Bronchial epithelial cell (primary cell): ENCODE data around the gene ELOVL6. TPM values are rescaled to one million over a fixed set of nuclear protein-coding genes. Genes with fewer than 3 reads are reported as not detected.

Source experiments
- DNase-seq: peaks from one replicate; pipeline ENCODE4 v3.0.0-alpha.2; 2010; ENCODE audit warnings: low read depth
- FAIRE-seq: peaks from 2 replicates; lab custom pipeline; 2011; peaks lifted over from hg19 to GRCh38; lab: Jason Lieb, UNC
- H3K27me3 ChIP-seq: 2 replicates; pipeline ENCODE4 v1.5.1; 2011; ENCODE audit warnings: low read length; ENCODE audit not compliant: control insufficient read depth, insufficient read depth
- H3K36me3 ChIP-seq: 2 replicates; pipeline ENCODE4 v1.5.1; 2011; ENCODE audit warnings: low read length; ENCODE audit not compliant: control insufficient read depth, insufficient read depth
- H3K4me3 ChIP-seq: 2 replicates; pipeline ENCODE4 v1.5.1; 2011; ENCODE audit warnings: mild to moderate bottlenecking, low read depth, low read length, control low read depth
- total RNA-seq: library from RNA; depleted of rRNA; stranded (reverse); fragments of >200 nt; gene quantifications from 2 replicates; pipeline ENCODE4 v1.2.1, GENCODE V29; 2014
- TF ChIP-seq, protein P1 (sequence below): IDR thresholded peaks from 2 replicates; pipeline ENCODE4 v1.5.1; 2011; ENCODE audit warnings: mild to moderate bottlenecking, moderate library complexity, low read length, control low read depth, inconsistent platforms; ENCODE audit not compliant: insufficient read depth, severe bottlenecking

The ELOVL6 gene
- total RNA-seq, 1 donor from 2014 or later: 6.8 TPM

DNA sequence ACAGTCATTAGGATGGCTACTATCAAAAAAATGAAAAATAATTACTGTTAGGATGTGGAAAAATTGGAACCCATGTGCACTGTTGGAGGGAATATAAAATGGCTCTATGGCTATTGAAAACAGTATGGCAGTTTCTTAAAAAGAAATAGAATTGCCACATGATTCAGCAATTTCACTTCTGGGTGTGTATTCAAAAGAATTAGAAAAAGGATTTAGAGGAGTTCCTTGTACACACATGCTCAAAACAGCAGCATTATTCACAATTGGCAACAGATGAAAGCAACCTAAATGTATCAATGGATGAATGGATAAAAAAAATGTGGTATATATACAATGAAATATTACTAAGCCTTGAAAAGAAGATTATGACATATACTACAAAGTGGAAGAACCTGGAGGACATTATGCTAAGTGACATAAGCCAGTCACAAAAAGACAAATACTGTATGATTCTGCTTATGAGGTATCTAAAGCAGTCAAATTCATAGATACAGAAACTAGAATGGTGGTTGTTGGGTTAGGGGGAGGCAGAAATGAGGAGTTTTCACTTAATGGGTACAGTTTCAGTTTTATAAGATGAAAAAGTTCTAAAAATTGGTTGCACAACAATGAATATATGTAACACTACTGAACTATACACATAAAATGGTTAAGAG lies 123.2 kb downstream of the ELOVL6 start:
- no peak overlapping the region for H3K4me3 ChIP-seq
- TF ChIP-seq, protein P1, sequence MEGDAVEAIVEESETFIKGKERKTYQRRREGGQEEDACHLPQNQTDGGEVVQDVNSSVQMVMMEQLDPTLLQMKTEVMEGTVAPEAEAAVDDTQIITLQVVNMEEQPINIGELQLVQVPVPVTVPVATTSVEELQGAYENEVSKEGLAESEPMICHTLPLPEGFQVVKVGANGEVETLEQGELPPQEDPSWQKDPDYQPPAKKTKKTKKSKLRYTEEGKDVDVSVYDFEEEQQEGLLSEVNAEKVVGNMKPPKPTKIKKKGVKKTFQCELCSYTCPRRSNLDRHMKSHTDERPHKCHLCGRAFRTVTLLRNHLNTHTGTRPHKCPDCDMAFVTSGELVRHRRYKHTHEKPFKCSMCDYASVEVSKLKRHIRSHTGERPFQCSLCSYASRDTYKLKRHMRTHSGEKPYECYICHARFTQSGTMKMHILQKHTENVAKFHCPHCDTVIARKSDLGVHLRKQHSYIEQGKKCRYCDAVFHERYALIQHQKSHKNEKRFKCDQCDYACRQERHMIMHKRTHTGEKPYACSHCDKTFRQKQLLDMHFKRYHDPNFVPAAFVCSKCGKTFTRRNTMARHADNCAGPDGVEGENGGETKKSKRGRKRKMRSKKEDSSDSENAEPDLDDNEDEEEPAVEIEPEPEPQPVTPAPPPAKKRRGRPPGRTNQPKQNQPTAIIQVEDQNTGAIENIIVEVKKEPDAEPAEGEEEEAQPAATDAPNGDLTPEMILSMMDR: no peak
- no peaks in the 10 kb centered on the region for H3K36me3 ChIP-seq
- DNase-seq (no peak), FAIRE-seq (no peak)
- no peaks in the 10 kb centered on the region for H3K27me3 ChIP-seq

DNA sequence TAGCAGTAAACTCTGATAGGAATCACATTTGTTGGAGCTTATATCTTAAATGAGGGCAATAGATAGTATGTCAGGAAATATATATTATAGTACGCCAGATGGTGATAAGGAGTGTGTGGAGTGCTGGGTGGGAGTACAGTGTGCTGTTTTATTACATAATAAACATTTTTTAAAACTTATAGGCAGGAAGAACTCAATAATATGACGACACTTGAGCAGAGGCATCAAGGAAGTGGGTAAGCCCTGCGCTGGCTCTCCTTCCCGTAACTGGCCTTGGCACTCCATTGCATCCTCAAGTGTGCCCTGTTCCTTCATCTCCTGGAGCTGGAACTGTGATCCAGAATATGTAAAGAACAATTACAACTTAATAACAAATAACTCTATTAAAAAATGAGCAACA lies 123.8 kb downstream of the ELOVL6 start:
- TF ChIP-seq, protein P1: no peak
- H3K4me3 ChIP-seq: no peak overlapping the region
- DNase-seq: no peak
- FAIRE-seq: no peak
- H3K27me3 ChIP-seq: no peaks in the 10 kb centered on the region
- no peaks in the 10 kb centered on the region for H3K36me3 ChIP-seq

DNA sequence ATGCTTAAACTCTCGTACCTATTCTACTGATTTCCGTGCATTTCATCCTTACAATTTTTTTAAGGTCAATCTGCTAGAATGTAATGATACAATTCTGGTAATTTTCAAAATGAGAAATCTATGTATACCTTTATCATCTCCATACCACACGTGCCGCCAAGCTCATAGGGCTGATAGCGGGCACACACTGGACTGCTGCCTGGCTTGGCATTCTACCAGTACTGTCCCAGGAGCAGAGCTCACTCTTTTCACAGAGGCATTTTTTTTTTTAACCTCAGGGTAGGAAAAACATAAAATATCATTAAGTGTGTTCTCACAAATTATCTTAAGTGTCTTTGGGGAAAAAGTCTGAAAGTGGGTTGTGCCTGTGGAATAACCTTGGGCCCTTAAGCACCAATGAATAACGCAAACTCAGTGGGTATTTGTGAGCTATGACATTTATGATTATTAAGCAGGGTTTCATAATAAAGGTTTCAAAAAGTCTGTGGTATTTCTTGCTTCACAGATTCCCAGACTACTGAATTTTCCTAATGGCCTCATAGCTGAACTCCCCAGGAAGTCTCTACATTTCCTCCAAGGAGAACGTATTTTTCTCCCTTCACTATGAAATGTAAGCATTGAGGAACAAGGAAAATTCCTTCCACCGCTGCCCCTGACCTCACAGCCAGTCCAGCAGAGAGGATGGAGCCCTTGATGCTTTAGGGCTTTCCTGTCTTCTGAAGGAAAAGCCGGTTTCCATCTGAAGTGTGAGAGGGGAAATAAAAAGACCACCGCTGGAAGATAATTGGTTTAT lies 125.2 kb downstream of the ELOVL6 start:
- FAIRE-seq: no peak
- DNase-seq: no peak
- H3K4me3 ChIP-seq: no peak overlapping the region
- H3K27me3 ChIP-seq: no peaks in the 10 kb centered on the region
- H3K36me3 ChIP-seq: no peaks in the 10 kb centered on the region
- TF ChIP-seq, protein P1: no peak

DNA sequence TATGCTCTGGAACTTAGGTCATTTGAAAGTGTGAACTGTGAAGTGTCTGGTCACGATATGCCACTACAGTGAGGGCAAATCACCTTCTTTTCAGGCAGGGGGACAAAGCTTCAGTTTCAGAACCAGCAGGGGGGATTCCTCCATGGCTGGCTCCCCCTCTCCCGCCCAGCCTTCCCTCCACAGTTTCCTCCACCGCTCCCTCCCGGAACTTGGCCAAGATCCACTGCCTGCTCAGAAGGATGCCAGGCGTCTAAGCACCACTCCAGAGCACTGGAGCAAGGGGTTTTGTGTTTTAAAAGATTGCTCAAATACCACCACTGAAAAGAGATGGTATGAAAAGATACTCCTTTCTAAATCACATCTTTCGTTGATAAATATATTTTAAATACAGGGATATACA lies 126.9 kb downstream of the ELOVL6 start:
- Histone ChIP-seq H3K27me3 (no peaks in the 10 kb centered on the region), H3K36me3 (no peaks in the 10 kb centered on the region), H3K4me3 (no peak overlapping the region)
- FAIRE-seq (no peak), DNase-seq (no peak)
- TF ChIP-seq, protein P1: no peak

DNA sequence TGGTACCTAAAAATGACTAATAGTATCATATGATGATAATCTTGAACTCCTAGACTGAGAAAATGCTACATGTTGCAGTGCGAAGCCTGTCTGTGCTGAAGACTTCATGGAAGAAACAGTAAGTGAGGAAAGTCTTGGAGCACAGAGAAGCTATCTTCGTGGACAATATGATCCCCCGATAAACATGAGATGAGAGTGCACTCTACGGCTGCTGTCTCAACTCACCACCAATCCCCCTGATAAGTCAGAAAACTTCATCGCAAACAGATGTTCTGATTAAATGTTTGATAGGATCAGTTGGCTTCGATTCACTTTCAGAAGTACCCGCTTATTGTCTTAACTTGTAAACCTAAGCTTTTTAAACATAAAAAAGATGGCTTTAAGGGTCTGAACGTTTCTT lies 130.2 kb downstream of the ELOVL6 start:
- TF ChIP-seq, protein P1: no peak
- FAIRE-seq (no peak), DNase-seq (no peak)
- H3K36me3 ChIP-seq: no peaks in the 10 kb centered on the region
- no peak overlapping the region for H3K4me3 ChIP-seq
- H3K27me3 ChIP-seq: no peaks in the 10 kb centered on the region

DNA sequence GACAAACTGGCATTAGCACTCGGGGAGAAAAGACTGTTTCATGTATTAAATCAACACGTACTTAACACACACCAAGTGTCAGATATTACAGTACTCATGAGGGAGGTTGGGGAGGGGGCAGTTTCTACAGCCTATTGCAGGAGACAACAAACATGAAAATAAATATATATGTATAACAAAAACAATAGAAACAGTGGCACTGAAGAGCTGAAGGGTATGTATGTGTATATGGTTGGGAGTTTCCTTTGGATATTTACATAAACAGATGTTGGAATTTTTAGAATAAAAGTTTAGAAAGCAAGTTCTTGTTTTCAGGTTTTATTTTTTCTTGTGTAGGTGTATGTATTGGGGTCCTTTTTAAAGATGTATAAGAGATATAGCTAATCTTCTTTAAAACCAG lies 133.5 kb downstream of the ELOVL6 start:
- no peaks in the 10 kb centered on the region for H3K27me3 ChIP-seq
- TF ChIP-seq, protein P1: no peak
- FAIRE-seq: no peak

More for the DNA sequence above, 133.5 kb downstream of the ELOVL6 start:
- no peak for DNase-seq
- Histone ChIP-seq H3K36me3 (no peaks in the 10 kb centered on the region), H3K4me3 (no peak overlapping the region)
